ENCODE results near the gene CLTA.

The CLTA gene

GRCh38 chr9:36207546-36208012 lies 16.9 kb downstream of the CLTA start:
- Histone ChIP-seq H2BK120ac (ENCODE audit: low read depth, low read length) (no peak overlapping the region), H3K4me1 (ENCODE audit: control insufficient read depth, low read depth, low read length) (no peaks in the 10 kb centered on the region), H4K8ac (ENCODE audit: low read depth, low read length) (no peak overlapping the region), H2AK5ac (ENCODE audit: low read length) (no peak overlapping the region), H3K27me3 (ENCODE audit: insufficient read depth, low read length, poor library complexity) (no peaks in the 10 kb centered on the region), H3K4me3 (ENCODE audit: low read length) (no peak overlapping the region), H2BK15ac (replicated peaks; ENCODE audit: low read depth) (no peak overlapping the region), H3K56ac (ENCODE audit: low read length) (no peak overlapping the region), H3K23ac (ENCODE audit: low read length) (no peak overlapping the region), H3K18ac (ENCODE audit: low read length) (no peak overlapping the region), H4K5ac (ENCODE audit: low read length) (no peak overlapping the region), H3K4me2 (ENCODE audit: low read length) (no peak overlapping the region), H3K9ac (ENCODE audit: low read length) (no peak overlapping the region), H3K79me2 (ENCODE audit: control insufficient read depth, insufficient read depth, low read length) (peaks cover 36% of the 10 kb centered on the region), H3K27ac (ENCODE audit: low read depth, low read length) (no peak overlapping the region), H3K79me1 (ENCODE audit: low read length) (peaks cover 36% of the 10 kb centered on the region), H2BK5ac (ENCODE audit: low read length) (no peak overlapping the region), H3K36me3 (ENCODE audit: control insufficient read depth, insufficient read depth, low read length) (peaks cover 26% of the 10 kb centered on the region), H3K4ac (ENCODE audit: low read depth, low read length) (no peak overlapping the region)
- peak; percentile 21 for DNase-seq
- no CpG with 5 or more reads among the region's 1 CpG for WGBS (ENCODE audit: extremely low coverage, insufficient coverage, low lambda C conversion rate)

GRCh38 chr9:36208521-36209253 lies 18.0 kb downstream of the CLTA start:
- no peak overlapping the region for H2AK5ac ChIP-seq (ENCODE audit: low read length)
- peaks cover 38% of the 10 kb centered on the region for H3K79me1 ChIP-seq (ENCODE audit: low read length)
- H4K5ac ChIP-seq (ENCODE audit: low read length): no peak overlapping the region
- peaks cover 26% of the 10 kb centered on the region for H3K36me3 ChIP-seq (ENCODE audit: control insufficient read depth, insufficient read depth, low read length)
- H3K4me1 ChIP-seq (ENCODE audit: control insufficient read depth, low read depth, low read length): no peaks in the 10 kb centered on the region
- no peaks in the 10 kb centered on the region for H3K27me3 ChIP-seq (ENCODE audit: insufficient read depth, low read length, poor library complexity)
- H2BK15ac ChIP-seq (replicated peaks; ENCODE audit: low read depth): no peak overlapping the region
- H2BK120ac ChIP-seq (ENCODE audit: low read depth, low read length): no peak overlapping the region
- DNase-seq: no peak
- no peak overlapping the region for H3K4me3 ChIP-seq (ENCODE audit: low read length)
- H3K4me2 ChIP-seq (ENCODE audit: low read length): no peak overlapping the region
- H4K8ac ChIP-seq (ENCODE audit: low read depth, low read length): no peak overlapping the region
- no peak overlapping the region for H2BK5ac ChIP-seq (ENCODE audit: low read length)
- no peak overlapping the region for H3K9ac ChIP-seq (ENCODE audit: low read length)
- H3K18ac ChIP-seq (ENCODE audit: low read length): no peak overlapping the region
- H3K79me2 ChIP-seq (ENCODE audit: control insufficient read depth, insufficient read depth, low read length): peaks cover 36% of the 10 kb centered on the region
- no peak overlapping the region for H3K56ac ChIP-seq (ENCODE audit: low read length)
- no peak overlapping the region for H3K27ac ChIP-seq (ENCODE audit: low read depth, low read length)
- H3K4ac ChIP-seq (ENCODE audit: low read depth, low read length): no peak overlapping the region
- WGBS (ENCODE audit: extremely low coverage, insufficient coverage, low lambda C conversion rate): no CpG with 5 or more reads among the region's 10 CpGs
- H3K23ac ChIP-seq (ENCODE audit: low read length): no peak overlapping the region

- DNase-seq: no peak
- no peak overlapping the region for H2BK5ac ChIP-seq (ENCODE audit: low read length)
- peaks cover 40% of the 10 kb centered on the region for H3K79me1 ChIP-seq (ENCODE audit: low read length)
- no peak overlapping the region for H2AK5ac ChIP-seq (ENCODE audit: low read length)
- H3K56ac ChIP-seq (ENCODE audit: low read length): no peak overlapping the region
- H3K27me3 ChIP-seq (ENCODE audit: insufficient read depth, low read length, poor library complexity): no peaks in the 10 kb centered on the region
- peaks cover 23% of the 10 kb centered on the region for H3K36me3 ChIP-seq (ENCODE audit: control insufficient read depth, insufficient read depth, low read length)
- H3K4me1 ChIP-seq (ENCODE audit: control insufficient read depth, low read depth, low read length): no peaks in the 10 kb centered on the region
- no CpG with 5 or more reads among the region's 8 CpGs for WGBS (ENCODE audit: extremely low coverage, insufficient coverage, low lambda C conversion rate)
- H4K8ac ChIP-seq (ENCODE audit: low read depth, low read length): no peak overlapping the region
- H3K23ac ChIP-seq (ENCODE audit: low read length): no peak overlapping the region
- H3K4ac ChIP-seq (ENCODE audit: low read depth, low read length): no peak overlapping the region
- no peak overlapping the region for H4K5ac ChIP-seq (ENCODE audit: low read length)
- H3K18ac ChIP-seq (ENCODE audit: low read length): no peak overlapping the region
- H2BK15ac ChIP-seq (replicated peaks; ENCODE audit: low read depth): no peak overlapping the region
- H2BK120ac ChIP-seq (ENCODE audit: low read depth, low read length): no peak overlapping the region
- H3K4me3 ChIP-seq (ENCODE audit: low read length): no peak overlapping the region
- H3K27ac ChIP-seq (ENCODE audit: low read depth, low read length): no peak overlapping the region
- peaks cover 33% of the 10 kb centered on the region for H3K79me2 ChIP-seq (ENCODE audit: control insufficient read depth, insufficient read depth, low read length)
- no peak overlapping the region for H3K4me2 ChIP-seq (ENCODE audit: low read length)
- no peak overlapping the region for H3K9ac ChIP-seq (ENCODE audit: low read length)
These were observed 20.0 kb downstream of the CLTA start for GRCh38 chr9:36210722-36211121.

GRCh38 chr9:36211510-36211909 lies 20.8 kb downstream of the CLTA start:
- no peak overlapping the region for H3K27ac ChIP-seq (ENCODE audit: low read depth, low read length)
- no peak overlapping the region for H3K4me2 ChIP-seq (ENCODE audit: low read length)
- no peak overlapping the region for H2BK5ac ChIP-seq (ENCODE audit: low read length)
- peaks cover 33% of the 10 kb centered on the region for H3K79me2 ChIP-seq (ENCODE audit: control insufficient read depth, insufficient read depth, low read length)
- peaks cover 21% of the 10 kb centered on the region for H3K36me3 ChIP-seq (ENCODE audit: control insufficient read depth, insufficient read depth, low read length)
- H3K4ac ChIP-seq (ENCODE audit: low read depth, low read length): no peak overlapping the region
- H3K4me1 ChIP-seq (ENCODE audit: control insufficient read depth, low read depth, low read length): no peaks in the 10 kb centered on the region
- H3K9ac ChIP-seq (ENCODE audit: low read length): no peak overlapping the region
- H3K56ac ChIP-seq (ENCODE audit: low read length): no peak overlapping the region
- no peak overlapping the region for H3K18ac ChIP-seq (ENCODE audit: low read length)
- H3K4me3 ChIP-seq (ENCODE audit: low read length): no peak overlapping the region
- peaks cover 38% of the 10 kb centered on the region for H3K79me1 ChIP-seq (ENCODE audit: low read length)
- H2BK120ac ChIP-seq (ENCODE audit: low read depth, low read length): no peak overlapping the region
- no peaks in the 10 kb centered on the region for H3K27me3 ChIP-seq (ENCODE audit: insufficient read depth, low read length, poor library complexity)
- no peak overlapping the region for H4K5ac ChIP-seq (ENCODE audit: low read length)
- no peak overlapping the region for H2BK15ac ChIP-seq (replicated peaks; ENCODE audit: low read depth)
- no peak overlapping the region for H4K8ac ChIP-seq (ENCODE audit: low read depth, low read length)
- H2AK5ac ChIP-seq (ENCODE audit: low read length): no peak overlapping the region
- H3K23ac ChIP-seq (ENCODE audit: low read length): no peak overlapping the region
- WGBS (ENCODE audit: extremely low coverage, insufficient coverage, low lambda C conversion rate): no CpG with 5 or more reads among the region's 7 CpGs
- DNase-seq: no peak

GRCh38 chr9:36213387-36213786 lies 22.7 kb downstream of the CLTA start:
- H3K36me3 ChIP-seq (ENCODE audit: control insufficient read depth, insufficient read depth, low read length): peaks cover 23% of the 10 kb centered on the region
- H4K5ac ChIP-seq (ENCODE audit: low read length): no peak overlapping the region
- H3K4me1 ChIP-seq (ENCODE audit: control insufficient read depth, low read depth, low read length): no peaks in the 10 kb centered on the region
- peaks cover 21% of the 10 kb centered on the region for H3K79me2 ChIP-seq (ENCODE audit: control insufficient read depth, insufficient read depth, low read length)
- H2BK5ac ChIP-seq (ENCODE audit: low read length): no peak overlapping the region
- no peak overlapping the region for H3K4me2 ChIP-seq (ENCODE audit: low read length)
- H3K4me3 ChIP-seq (ENCODE audit: low read length): no peak overlapping the region
- H2BK120ac ChIP-seq (ENCODE audit: low read depth, low read length): no peak overlapping the region
- no peak overlapping the region for H3K27ac ChIP-seq (ENCODE audit: low read depth, low read length)
- H3K9ac ChIP-seq (ENCODE audit: low read length): no peak overlapping the region
- H3K56ac ChIP-seq (ENCODE audit: low read length): no peak overlapping the region
- no peaks in the 10 kb centered on the region for H3K27me3 ChIP-seq (ENCODE audit: insufficient read depth, low read length, poor library complexity)
- H2BK15ac ChIP-seq (replicated peaks; ENCODE audit: low read depth): no peak overlapping the region
- peaks cover 29% of the 10 kb centered on the region for H3K79me1 ChIP-seq (ENCODE audit: low read length)
- H2AK5ac ChIP-seq (ENCODE audit: low read length): no peak overlapping the region
- no peak overlapping the region for H3K4ac ChIP-seq (ENCODE audit: low read depth, low read length)
- H3K18ac ChIP-seq (ENCODE audit: low read length): no peak overlapping the region
- no peak overlapping the region for H3K23ac ChIP-seq (ENCODE audit: low read length)
- no peak overlapping the region for H4K8ac ChIP-seq (ENCODE audit: low read depth, low read length)
- no peak for DNase-seq
- no CpG with 5 or more reads among the region's 4 CpGs for WGBS (ENCODE audit: extremely low coverage, insufficient coverage, low lambda C conversion rate)

GRCh38 chr9:36213989-36214388 lies 23.3 kb downstream of the CLTA start:
- Histone ChIP-seq H3K27ac (ENCODE audit: low read depth, low read length) (no peak overlapping the region), H2AK5ac (ENCODE audit: low read length) (no peak overlapping the region), H3K4me1 (ENCODE audit: control insufficient read depth, low read depth, low read length) (no peaks in the 10 kb centered on the region), H3K4ac (ENCODE audit: low read depth, low read length) (no peak overlapping the region), H2BK15ac (replicated peaks; ENCODE audit: low read depth) (no peak overlapping the region), H3K27me3 (ENCODE audit: insufficient read depth, low read length, poor library complexity) (no peaks in the 10 kb centered on the region), H3K79me2 (ENCODE audit: control insufficient read depth, insufficient read depth, low read length) (peaks cover 15% of the 10 kb centered on the region), H3K4me3 (ENCODE audit: low read length) (no peak overlapping the region), H3K23ac (ENCODE audit: low read length) (no peak overlapping the region), H2BK120ac (ENCODE audit: low read depth, low read length) (no peak overlapping the region), H4K5ac (ENCODE audit: low read length) (no peak overlapping the region), H3K9ac (ENCODE audit: low read length) (no peak overlapping the region), H3K4me2 (ENCODE audit: low read length) (no peak overlapping the region), H3K79me1 (ENCODE audit: low read length) (peaks cover 23% of the 10 kb centered on the region), H4K8ac (ENCODE audit: low read depth, low read length) (no peak overlapping the region), H3K56ac (ENCODE audit: low read length) (no peak overlapping the region), H3K18ac (ENCODE audit: low read length) (no peak overlapping the region), H3K36me3 (ENCODE audit: control insufficient read depth, insufficient read depth, low read length) (peaks cover 18% of the 10 kb centered on the region), H2BK5ac (ENCODE audit: low read length) (no peak overlapping the region)
- WGBS (ENCODE audit: extremely low coverage, insufficient coverage, low lambda C conversion rate): no CpG with 5 or more reads among the region's 4 CpGs
- DNase-seq: no peak
